ENCODE measurements around the gene SLC44A2. TPM values are rescaled to one million over a fixed set of nuclear protein-coding genes. Genes with fewer than 3 reads are reported as not detected.

Gene SLC44A2
- total and polyA plus RNA-seq, 10 of the 15 experiments (the other 5 are each of a cell fraction or from before 2014, with no cell fraction given), result 3.0 to 51.3 (median 26.8) TPM

DNA sequence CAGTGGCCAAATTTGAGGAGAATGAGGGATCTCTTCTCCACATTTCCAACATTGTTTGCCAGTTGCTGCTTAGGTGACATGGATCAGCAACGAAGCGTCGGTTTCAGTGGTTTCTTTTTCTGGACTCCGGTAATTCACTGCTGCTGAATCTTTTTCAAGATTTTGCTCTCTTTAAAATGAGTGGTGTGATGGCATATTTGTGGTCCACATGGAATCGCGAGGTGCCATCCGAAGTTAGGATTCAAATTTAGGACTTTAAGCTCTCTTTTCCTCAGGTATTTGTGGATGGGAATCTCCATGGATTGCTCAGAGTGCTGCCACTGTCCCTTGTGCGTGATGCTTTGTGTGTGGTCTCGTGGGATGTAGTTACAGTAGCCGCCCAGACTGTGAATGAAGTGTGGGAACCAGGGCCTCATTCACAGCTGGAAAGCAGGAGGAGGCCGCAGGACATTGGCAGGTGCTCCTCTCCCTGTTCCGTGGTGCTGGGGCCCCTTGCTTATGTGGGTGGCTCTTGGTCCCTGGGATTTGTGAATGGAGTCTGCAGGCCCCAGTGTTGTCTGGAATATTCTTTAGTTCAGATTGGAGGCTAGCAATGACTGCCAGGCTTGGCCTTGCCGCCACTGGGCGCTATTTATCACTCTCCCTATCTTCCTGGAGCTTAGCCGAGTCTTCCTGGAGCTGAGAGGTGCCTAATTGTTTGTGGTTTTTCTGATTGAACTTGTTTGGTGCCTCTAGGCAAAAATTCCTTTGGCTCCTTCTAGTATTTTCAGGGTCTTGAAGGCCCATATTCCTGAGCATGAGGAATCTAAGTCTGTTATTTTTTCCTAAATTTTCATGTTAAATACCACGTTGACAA lies 30.3 kb downstream of the SLC44A2 start:
- DNase-seq (ENCODE audit: low read depth, low spot score), result no peak
- Histone ChIP-seq H3K4me1 (ENCODE audit: control insufficient read depth, insufficient read depth, low read length) (peaks cover 11% of the 10 kb centered on the region), H3K9me3 (replicated peaks; ENCODE audit: control insufficient read depth, insufficient read depth, low read length) (no peaks in the 10 kb centered on the region), H3K27ac (ENCODE audit: control insufficient read depth, insufficient read depth) (peak overlapping the region; percentile 99), H3K27me3 (replicated peaks in 1 of 2; ENCODE audit: control insufficient read depth in 2 of 2, insufficient read depth in 2 of 2, low read length in 1 of 2) (no peaks in the 10 kb centered on the region), H3K4me3 (peak overlapping the region; percentile 91), H3K9ac (ENCODE audit: control insufficient read depth, insufficient read depth, low read length) (peak overlapping the region; percentile 97), H3K4me2 (ENCODE audit: control insufficient read depth, insufficient read depth) (peak overlapping the region; percentile 64), H3K36me3 (ENCODE audit: control insufficient read depth in 2 of 2, insufficient read depth in 2 of 2, low read length in 1 of 2) (peaks cover 0 to 11% of the 10 kb centered on the region in 2 experiments; a peak in 2 of 4 replicates), H4K20me1 (ENCODE audit: control insufficient read depth, insufficient read depth) (peaks cover 3% of the 10 kb centered on the region), H2AFZ (ENCODE audit: control insufficient read depth, low read depth, low read length) (no peak overlapping the region), H3K79me2 (ENCODE audit: control insufficient read depth, insufficient read depth, low read length) (peaks cover 78% of the 10 kb centered on the region)
- ATAC-seq, result no peak
- FAIRE-seq, result no peak
- RAD21 ChIA-PET (ENCODE audit: unreplicated experiment), result interaction anchor here (0.8 to 1.6 kb wide), 4 partner anchors 9 to 74 kb away, joined by 3 to 5 read pairs (median 4); partner anchors contain the start of gene QTRT1
- POLR2A ChIA-PET, result interaction anchor here (0.5 to 1.2 kb wide), 8 partner anchors 9 to 553 kb away, joined by 3 to 7 read pairs (median 3); partner anchors contain the start of gene QTRT1
- SMC1A ChIA-PET (ENCODE audit: uncharacterized antibody, unreplicated experiment), result interaction anchor here (0.8 to 1.1 kb wide), 2 partner anchors 12 to 74 kb away, joined by 3 to 4 read pairs; no protein-coding TSS in a partner anchor
- WGBS (ENCODE audit: insufficient coverage, insufficient replicate concordance, low lambda C conversion rate, missing lambda C conversion rate), result under 1% methylated on average over 16 of the region's 16 CpGs
- intact Hi-C loops (cut with micrococcal nuclease; ENCODE audit: unreplicated experiment) (loop anchor here (10.0 kb wide), 1 partner anchor 241 kb away; no protein-coding TSS in a partner anchor), in situ Hi-C loops (cut with MboI) (no loop called here)
- CTCF ChIA-PET, result interaction anchor here (0.6 to 5.2 kb wide), 5 partner anchors 16 to 150 kb away, joined by 3 to 50 read pairs (median 4); no protein-coding TSS in a partner anchor
- BruUV-seq (replicated peaks), result TSS peak; percentile 60
- TF ChIP-seq, protein P1, sequence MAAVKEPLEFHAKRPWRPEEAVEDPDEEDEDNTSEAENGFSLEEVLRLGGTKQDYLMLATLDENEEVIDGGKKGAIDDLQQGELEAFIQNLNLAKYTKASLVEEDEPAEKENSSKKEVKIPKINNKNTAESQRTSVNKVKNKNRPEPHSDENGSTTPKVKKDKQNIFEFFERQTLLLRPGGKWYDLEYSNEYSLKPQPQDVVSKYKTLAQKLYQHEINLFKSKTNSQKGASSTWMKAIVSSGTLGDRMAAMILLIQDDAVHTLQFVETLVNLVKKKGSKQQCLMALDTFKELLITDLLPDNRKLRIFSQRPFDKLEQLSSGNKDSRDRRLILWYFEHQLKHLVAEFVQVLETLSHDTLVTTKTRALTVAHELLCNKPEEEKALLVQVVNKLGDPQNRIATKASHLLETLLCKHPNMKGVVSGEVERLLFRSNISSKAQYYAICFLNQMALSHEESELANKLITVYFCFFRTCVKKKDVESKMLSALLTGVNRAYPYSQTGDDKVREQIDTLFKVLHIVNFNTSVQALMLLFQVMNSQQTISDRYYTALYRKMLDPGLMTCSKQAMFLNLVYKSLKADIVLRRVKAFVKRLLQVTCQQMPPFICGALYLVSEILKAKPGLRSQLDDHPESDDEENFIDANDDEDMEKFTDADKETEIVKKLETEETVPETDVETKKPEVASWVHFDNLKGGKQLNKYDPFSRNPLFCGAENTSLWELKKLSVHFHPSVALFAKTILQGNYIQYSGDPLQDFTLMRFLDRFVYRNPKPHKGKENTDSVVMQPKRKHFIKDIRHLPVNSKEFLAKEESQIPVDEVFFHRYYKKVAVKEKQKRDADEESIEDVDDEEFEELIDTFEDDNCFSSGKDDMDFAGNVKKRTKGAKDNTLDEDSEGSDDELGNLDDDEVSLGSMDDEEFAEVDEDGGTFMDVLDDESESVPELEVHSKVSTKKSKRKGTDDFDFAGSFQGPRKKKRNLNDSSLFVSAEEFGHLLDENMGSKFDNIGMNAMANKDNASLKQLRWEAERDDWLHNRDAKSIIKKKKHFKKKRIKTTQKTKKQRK (IDR thresholded peaks at IDR 0.05; ENCODE audit: low read depth, low read length), result no peak
- TF ChIP-seq, protein P2, sequence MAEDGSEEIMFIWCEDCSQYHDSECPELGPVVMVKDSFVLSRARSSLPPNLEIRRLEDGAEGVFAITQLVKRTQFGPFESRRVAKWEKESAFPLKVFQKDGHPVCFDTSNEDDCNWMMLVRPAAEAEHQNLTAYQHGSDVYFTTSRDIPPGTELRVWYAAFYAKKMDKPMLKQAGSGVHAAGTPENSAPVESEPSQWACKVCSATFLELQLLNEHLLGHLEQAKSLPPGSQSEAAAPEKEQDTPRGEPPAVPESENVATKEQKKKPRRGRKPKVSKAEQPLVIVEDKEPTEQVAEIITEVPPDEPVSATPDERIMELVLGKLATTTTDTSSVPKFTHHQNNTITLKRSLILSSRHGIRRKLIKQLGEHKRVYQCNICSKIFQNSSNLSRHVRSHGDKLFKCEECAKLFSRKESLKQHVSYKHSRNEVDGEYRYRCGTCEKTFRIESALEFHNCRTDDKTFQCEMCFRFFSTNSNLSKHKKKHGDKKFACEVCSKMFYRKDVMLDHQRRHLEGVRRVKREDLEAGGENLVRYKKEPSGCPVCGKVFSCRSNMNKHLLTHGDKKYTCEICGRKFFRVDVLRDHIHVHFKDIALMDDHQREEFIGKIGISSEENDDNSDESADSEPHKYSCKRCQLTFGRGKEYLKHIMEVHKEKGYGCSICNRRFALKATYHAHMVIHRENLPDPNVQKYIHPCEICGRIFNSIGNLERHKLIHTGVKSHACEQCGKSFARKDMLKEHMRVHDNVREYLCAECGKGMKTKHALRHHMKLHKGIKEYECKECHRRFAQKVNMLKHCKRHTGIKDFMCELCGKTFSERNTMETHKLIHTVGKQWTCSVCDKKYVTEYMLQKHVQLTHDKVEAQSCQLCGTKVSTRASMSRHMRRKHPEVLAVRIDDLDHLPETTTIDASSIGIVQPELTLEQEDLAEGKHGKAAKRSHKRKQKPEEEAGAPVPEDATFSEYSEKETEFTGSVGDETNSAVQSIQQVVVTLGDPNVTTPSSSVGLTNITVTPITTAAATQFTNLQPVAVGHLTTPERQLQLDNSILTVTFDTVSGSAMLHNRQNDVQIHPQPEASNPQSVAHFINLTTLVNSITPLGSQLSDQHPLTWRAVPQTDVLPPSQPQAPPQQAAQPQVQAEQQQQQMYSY (CRISPR knock-in tag; IDR thresholded peaks at IDR 0.05), result no peak
- peak; percentile 48 for TF ChIP-seq POLR2A (IDR thresholded peaks at IDR 0.05; ENCODE audit: low read depth, low read length)
- no peak for TF ChIP-seq RELA (IDR thresholded peaks at IDR 0.05; ENCODE audit: borderline replicate concordance, partially characterized antibody)
- no peak for TF ChIP-seq YBX1 (IDR thresholded peaks at IDR 0.05)
- TF ChIP-seq KAT2A (conservative IDR thresholded peaks at IDR 0.05; ENCODE audit: control insufficient read depth, low read depth, low read length), result no peak
- no peak for TF ChIP-seq SMC3 (IDR thresholded peaks at IDR 0.05; ENCODE audit: borderline replicate concordance, low read length)
- peak; percentile 44; the same call in 1 of the 2 replicates for TF ChIP-seq IKZF1 (conservative IDR thresholded peaks at IDR 0.05)
- TF ChIP-seq, protein P3, sequence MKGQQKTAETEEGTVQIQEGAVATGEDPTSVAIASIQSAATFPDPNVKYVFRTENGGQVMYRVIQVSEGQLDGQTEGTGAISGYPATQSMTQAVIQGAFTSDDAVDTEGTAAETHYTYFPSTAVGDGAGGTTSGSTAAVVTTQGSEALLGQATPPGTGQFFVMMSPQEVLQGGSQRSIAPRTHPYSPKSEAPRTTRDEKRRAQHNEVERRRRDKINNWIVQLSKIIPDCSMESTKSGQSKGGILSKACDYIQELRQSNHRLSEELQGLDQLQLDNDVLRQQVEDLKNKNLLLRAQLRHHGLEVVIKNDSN (IDR thresholded peaks at IDR 0.05; ENCODE audit: borderline replicate concordance, extremely low read length, insufficient read depth, low read depth, low read length), result no peak
- 0 out of 2 replicates have a peak, but pooled peaks have one; percentile 24 for TF ChIP-seq MXI1 (IDR thresholded peaks at IDR 0.05; ENCODE audit: low read depth, low read length)
- TF ChIP-seq SPI1 (IDR thresholded peaks at IDR 0.05; ENCODE audit: borderline replicate concordance, insufficient read depth, low read depth, low read length), result no peak
